CD4-positive, alpha-beta T cell treated with Interleukin-6 for 4 hours (primary cell): Measurements from ENCODE around the gene FBN1.

Source experiments
- DNase-seq: peaks from one replicate; pipeline ENCODE4 v3.0.0-alpha.2; 2020; ENCODE audit warnings: mixed read lengths

The FBN1 gene

GRCh38 chr15:48419896-48420295, 225.6 kb downstream of the FBN1 start:
- DNase-seq, result no peak

GRCh38 chr15:48418343-48418742, 227.2 kb downstream of the FBN1 start:
- DNase-seq, result no peak

DNA sequence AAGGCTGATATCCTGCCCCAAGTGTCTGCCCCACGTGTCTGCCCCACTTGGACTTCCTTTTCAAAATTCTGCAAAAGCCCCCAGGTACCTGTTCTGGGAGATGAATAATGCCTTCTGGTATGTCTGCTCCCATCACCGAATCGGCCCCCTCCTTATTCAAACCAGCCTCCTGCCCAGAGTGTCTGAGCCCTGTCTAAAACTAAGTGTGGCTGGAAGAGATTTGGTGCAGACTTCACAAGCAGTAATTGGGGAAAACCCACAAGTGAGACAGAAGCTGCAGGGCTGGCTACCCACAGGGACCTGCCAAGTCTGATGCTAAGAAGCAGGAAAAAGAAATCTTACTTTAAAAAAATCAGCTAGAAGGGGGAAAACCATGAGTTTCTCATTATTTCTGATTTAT, 229.2 kb downstream of the FBN1 start:
- DNase-seq, result no peak

GRCh38 chr15:48415036-48415886, 230.2 kb downstream of the FBN1 start:
- DNase-seq, result no peak

DNA sequence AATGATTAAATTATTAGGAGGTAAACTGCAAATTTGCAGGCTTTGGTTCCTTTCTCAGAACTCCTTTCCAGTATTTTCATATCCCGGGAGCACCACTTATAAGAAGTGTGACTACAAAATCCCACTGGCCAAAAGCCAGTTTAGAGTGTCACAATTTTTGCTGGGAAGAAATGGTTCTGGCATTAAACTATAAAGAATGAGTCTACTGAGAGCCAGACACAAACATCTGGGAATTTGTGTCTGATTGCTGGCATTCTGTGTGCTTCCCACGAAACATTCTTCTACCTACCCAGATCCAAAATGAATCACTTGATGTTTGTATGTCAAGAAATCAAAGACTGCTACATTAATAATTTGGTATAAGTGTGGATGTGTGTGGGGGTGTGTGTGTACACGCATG, 231.5 kb downstream of the FBN1 start:
- DNase-seq, result no peak

GRCh38 chr15:48413304-48413703, 232.2 kb downstream of the FBN1 start:
- no peak for DNase-seq

DNA sequence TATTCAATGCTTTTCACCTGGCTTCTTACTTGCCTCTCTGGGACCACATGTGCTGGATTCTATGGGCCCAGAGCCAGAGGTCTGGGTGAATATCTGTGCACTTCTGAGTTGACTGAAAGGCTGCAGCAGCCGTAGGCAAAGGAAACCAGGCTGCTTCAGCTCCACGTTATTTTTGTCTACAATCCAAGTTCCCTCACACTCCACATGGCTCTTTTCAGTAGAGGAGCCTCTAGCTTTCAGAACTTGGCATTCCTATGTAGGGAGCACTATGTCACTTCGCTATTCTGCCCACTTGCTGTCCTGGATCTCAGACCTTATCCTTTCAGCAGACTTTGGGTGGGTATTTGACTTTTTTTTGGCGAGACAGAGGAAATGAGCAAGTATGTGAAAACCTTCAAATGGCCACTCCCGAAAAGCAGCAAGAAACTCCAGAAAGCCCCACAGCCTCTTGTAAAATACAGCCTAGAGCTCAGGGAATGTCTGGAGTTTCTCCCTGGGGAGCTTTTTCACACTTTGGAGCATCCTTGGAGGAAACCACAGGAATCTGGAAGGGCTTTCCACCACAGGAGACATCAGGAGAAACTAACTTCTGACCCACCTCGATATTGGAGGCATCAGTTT, 233.4 kb downstream of the FBN1 start:
- no peak for DNase-seq

DNA sequence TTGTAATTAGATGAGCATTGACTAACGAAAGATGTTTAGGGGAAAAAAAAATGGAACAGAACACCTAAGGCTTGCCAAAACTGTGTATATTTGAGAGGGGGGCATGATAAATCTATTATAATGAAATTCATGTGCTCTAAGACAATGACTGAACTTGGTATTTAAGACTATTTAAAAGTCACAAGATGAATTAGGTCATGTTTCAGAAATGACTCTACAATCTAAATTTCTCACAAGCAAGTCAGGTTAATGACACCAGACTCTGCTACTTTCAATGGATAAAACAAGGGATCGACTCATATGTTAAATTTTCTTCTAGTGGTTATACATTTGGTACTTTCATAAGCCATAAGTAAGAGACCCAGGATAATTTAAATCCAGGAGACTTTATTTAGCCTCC, 235.9 kb downstream of the FBN1 start:
- no peak for DNase-seq

GRCh38 chr15:48408327-48408726, 237.2 kb downstream of the FBN1 start:
- no peak for DNase-seq

DNA sequence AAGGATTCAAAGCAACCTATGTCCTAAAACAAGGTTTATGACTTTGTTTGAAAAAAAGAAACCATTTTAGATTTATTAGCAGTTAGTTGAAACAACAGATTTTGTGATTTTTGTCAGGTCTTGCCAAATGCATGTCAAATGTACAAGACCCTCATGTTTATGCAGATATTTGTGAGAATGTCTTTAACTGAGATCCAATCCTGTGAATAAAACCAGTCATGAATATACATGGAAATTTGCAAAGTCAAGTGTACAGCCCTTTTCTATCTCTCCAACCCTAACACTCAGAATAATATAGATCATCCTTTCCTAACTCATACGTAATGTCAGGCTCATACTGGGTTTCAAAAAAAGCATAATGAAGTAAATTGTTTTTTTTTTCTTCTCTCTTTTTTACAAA, 237.9 kb downstream of the FBN1 start:
- no peak for DNase-seq

DNA sequence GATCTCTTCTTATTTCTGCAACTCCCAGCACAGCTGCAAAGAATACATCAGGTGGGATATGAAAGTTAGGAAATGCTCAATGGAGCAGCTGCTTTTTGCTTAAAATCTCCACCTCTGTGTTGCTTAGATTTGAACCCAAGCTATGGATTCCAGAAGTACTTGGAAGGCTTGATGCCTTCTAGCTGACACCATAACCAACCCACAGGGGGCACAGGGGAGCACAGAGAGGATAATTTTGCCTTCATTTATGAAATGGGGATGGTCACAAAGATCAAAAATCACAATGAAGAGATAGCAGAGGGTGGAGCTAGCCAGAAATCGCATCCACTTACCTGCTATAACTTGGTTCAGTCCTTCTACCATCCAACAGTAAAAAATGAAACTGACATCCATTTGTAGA, 238.6 kb downstream of the FBN1 start:
- DNase-seq, result no peak

DNA sequence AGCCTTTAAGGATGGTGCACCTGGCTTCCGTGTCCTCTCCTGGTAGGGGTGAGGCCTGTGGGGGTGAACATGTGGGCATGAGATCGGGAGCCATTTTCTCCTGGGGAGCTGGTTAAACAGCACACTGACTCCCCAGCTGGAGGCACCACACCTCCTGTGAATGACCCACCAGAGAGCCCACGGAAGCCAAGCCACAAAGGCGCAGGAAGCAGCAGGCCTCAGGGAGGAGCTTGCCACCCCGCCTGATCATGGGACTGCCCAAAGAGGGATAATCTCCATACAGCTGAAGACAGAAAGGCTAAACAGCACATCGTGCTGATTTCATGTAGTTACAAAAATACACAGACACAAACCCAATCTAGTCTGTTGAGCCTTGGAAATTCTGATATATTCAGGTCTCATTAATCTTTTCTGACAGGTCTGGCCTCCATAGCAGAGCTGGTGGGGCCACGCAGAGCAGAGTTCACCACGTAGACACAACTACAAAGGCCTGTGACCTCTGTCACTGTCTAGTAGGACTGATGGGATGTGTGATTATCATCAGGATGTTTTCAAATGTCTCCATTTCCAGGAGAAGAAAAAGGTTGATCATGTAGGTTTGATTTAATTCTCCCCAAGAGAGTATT, 239.1 kb downstream of the FBN1 start:
- DNase-seq, result no peak

DNA sequence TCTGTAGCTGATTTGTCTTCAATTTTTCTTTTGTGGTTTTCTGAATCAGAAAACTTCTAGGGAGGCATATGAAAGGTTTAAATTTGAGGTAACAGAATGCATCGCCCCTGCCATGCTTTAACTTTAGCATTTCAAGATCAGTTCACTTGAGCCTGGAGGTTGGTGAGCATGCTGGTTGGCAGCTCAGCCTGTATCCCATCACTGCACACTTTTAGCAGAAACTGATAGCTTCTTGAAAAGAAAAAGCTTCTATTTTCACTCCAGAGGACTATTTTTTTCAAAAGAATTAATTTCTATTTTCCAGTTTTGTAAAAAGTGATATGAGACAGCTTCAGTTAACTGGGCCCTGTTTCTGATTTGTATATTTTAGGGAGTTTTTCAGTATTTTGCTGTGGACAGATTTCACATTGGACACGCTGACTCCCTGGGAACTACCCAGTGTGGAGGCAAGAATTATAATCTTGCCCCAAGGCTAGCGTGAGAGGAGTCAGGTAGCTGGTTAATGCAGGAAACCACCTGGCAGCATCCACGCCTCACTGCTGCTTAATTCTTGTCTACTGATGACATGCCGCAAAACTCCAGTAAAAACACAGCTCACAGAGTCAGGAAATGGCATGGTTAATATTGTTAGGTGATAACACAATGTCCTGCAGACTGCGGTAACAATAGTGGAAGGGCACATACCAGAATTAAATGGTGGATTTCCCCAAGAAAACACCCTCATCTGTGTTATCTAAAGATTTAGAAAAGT, 242.9 kb downstream of the FBN1 start:
- DNase-seq, result no peak

DNA sequence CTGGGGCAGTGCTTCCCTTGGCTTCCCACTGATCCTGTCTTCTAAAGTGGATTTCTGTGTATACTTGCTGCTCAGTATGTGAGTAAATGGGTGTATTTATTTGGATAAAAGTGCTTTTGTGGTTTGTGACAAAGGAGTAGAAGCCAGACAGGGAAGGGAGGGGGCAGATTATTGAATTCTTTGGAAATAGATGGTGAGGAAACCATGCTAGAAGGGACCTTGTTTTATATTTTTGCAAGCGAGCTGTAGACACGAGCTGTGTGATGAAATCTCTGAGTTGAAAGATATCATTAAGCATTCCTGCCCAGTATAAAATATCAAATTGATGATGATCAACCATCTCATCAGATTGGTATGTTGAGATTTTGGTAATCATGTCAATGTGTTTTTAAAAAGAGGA, 245.4 kb downstream of the FBN1 start:
- no peak for DNase-seq

GRCh38 chr15:48397841-48398240, 247.7 kb downstream of the FBN1 start:
- no peak for DNase-seq

- no peak for DNase-seq
Observed at GRCh38 chr15:48396020-48396419, 249.5 kb downstream of the FBN1 start.

- DNase-seq, result no peak
Observed at GRCh38 chr15:48395521-48396011, 249.9 kb downstream of the FBN1 start.

DNA sequence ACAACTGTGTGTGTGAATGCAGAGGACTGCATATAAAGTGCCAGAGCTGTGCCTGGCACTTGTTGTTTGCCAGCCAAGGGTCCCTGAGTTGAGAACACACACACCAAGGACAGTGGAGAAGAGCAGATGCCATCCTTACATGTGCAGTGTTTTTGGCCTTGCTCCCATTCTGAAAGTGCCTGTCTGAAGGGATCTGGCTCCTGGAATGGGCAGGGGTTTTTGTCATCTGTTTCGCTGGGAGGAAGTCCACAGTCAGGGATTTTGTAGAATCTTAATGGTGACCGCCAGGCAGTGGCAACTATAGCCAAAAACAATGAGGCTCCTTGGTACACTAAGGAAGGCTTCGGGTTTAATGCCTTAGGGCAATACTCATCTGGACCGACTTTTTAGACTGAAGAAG, 250.5 kb downstream of the FBN1 start:
- no peak for DNase-seq

DNA sequence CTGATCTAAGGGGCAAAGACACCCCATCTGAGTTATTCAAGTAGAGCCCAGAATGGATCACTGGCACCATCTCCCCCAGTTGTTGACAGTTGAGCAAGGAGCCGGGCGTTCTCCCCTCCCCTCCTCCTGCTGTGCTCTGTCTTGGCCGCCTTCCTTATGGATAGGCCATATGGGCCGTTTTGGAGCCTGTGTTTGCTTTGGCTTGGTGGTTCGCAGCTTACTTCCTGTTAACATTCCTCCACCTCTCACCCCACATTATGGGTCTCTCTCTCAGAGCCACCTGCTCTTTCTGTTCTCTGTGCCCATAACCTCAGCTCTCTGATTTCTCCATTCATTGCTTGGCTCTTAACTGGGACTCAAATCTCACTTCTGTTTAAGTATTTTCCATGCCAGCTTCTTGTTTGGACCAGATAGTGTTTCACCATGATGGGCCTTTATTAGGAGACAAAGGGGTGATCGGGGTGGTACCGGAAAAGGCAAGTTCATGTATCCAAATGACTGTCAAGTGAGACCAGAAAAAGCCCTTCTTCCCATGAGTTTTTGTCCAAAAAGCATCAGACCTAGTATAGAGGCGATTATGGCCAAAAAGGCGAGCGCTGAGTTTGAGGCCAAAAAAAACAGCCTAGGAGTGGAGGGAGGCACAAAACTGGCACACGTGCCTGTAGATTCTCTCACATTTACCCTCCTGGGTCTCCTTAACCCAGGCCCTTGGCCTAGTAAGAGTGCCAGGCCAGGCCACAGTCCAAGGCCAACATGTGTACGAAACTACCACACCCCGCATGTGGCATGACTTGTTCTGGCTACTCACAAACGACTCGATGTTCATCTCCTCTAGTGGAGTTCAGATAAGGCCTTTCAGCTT, 251.6 kb downstream of the FBN1 start:
- DNase-seq, result no peak

DNA sequence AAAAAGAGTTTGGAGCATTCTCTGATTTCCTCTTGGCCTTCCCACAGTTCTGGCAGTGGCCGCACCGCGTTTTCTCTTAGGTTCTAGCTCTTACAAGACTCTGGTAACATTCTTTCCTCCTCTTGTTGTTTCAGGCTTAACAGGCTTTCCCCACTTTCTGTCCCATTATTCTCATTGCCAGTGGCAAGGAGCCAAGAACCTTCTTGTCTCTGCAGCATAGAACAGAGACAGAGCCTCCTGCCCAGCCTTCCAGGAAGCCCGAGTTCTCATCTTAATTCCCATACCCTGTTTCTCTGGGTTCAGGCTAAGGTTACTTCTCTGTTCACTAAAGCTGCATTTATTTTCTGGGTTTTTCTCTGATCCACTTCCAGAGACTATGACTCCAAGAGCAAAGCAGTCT, 253.2 kb downstream of the FBN1 start:
- DNase-seq, result no peak

DNA sequence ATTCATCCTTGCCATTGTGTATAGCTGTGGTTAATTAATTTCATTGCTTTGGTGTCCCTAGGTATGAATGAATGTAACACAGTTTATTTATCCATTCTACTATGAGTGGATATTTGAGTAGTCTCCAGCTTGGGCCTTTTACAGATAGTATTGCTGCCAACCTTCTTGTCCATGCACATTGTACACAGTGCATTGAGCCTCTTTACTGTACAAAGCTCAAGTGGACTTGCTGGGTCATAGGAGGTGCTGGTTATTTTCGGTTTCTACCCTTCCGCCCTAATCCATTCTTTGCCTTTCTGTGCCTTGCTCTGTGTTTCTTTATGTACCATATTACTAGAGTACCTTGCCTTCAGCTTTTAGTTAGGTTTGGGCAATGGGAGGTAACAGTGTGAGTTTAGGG, 253.6 kb downstream of the FBN1 start:
- no peak for DNase-seq

DNA sequence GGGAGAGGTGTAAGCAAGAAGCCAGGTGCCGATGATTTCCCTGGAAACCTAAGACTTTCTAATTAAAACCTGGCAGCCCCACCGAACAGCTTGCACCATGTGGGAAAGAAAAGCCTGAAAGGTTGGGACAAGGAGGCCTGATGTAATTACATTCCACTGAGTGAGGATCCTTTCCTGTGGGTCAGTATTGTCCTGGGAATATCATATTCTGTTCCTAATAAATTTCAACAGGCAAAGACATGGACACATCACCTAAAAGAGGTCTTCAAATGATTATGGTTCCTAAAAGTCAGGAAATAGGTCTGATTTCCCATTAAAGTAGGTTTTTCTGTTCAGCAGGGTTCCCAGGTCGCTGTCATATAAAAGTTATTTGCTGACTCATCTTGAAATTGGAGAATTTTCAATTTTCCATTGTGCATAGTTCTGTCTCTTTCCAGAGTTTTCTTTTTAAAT, 255.8 kb downstream of the FBN1 start:
- no peak for DNase-seq
